Measurements from ENCODE around the gene NES.

The NES gene
- long read RNA-seq = 0 reads

GRCh38 chr1:156676820-156677615 lies at the start of gene NES:
NES (minus strand) TSS chr1:156677407; CDS start chr1:156677264, 143 bp downstream.
- DNase-seq (ENCODE audit: low read depth in 1 of 2, low spot score in 1 of 2) = no peak
- Histone ChIP-seq H3K27ac (replicated peaks) (no peak within 1 kb of the TSS), H3K27me3 (ENCODE audit: insufficient read depth, poor library complexity, severe bottlenecking) (peaks cover 83% of the 10 kb centered on the region), H3K4me3 (replicated peaks; ENCODE audit: insufficient read depth, low read length) (no peak within 1 kb of the TSS)
- TF ChIP-seq SPI1 (IDR thresholded peaks at IDR 0.05; ENCODE audit: borderline replicate concordance, low read depth) = no peak
- TF ChIP-seq CTCF (IDR thresholded peaks at IDR 0.05; ENCODE audit: insufficient read depth, low read length) = no peak
- no peak for TF ChIP-seq REST (IDR thresholded peaks at IDR 0.05; ENCODE audit: insufficient replicate concordance, low read depth)
- TF ChIP-seq POLR2AphosphoS5 (IDR thresholded peaks at IDR 0.05; ENCODE audit: low read depth) = no peak
- TF ChIP-seq GABPA (IDR thresholded peaks at IDR 0.05; ENCODE audit: low read depth) = no peak

- peak; percentile 63 to 83 for DNase-seq (ENCODE audit: low read depth in 1 of 2, low spot score in 1 of 2)
- Histone ChIP-seq H3K27ac (replicated peaks) (peak overlapping the region; percentile 73), H3K4me3 (replicated peaks; ENCODE audit: insufficient read depth, low read length) (peak overlapping the region; percentile 98), H3K27me3 (ENCODE audit: insufficient read depth, poor library complexity, severe bottlenecking) (no peaks in the 10 kb centered on the region)
- TF ChIP-seq POLR2AphosphoS5 (IDR thresholded peaks at IDR 0.05; ENCODE audit: low read depth) (peak; percentile 47; the same call in 1 of the 2 replicates), CTCF (IDR thresholded peaks at IDR 0.05; ENCODE audit: insufficient read depth, low read length) (peak; percentile 60), SPI1 (IDR thresholded peaks at IDR 0.05; ENCODE audit: borderline replicate concordance, low read depth) (no peak)
These were observed 49.5 kb upstream of the NES start for GRCh38 chr1:156726549-156727226.

- TF ChIP-seq POLR2AphosphoS5 (IDR thresholded peaks at IDR 0.05; ENCODE audit: low read depth) (0 out of 2 replicates have a peak, but pooled peaks have one; percentile 24), CTCF (IDR thresholded peaks at IDR 0.05; ENCODE audit: insufficient read depth, low read length) (peak; percentile 99), REST (IDR thresholded peaks at IDR 0.05; ENCODE audit: insufficient replicate concordance, low read depth) (no peak), GABPA (IDR thresholded peaks at IDR 0.05; ENCODE audit: low read depth) (no peak), SPI1 (IDR thresholded peaks at IDR 0.05; ENCODE audit: borderline replicate concordance, low read depth) (peak; percentile 100)
- DNase-seq (ENCODE audit: low read depth in 1 of 2, low spot score in 1 of 2) = peak; percentile 84 to 89
- peak overlapping the region; percentile 98 for H3K4me3 ChIP-seq (replicated peaks; ENCODE audit: insufficient read depth, low read length)
- peak overlapping the region; percentile 16; the same call in 1 of the 2 replicates for H3K27ac ChIP-seq (replicated peaks)
- H3K27me3 ChIP-seq (ENCODE audit: insufficient read depth, poor library complexity, severe bottlenecking) = no peaks in the 10 kb centered on the region
These were observed 48.6 kb upstream of the NES start for GRCh38 chr1:156725683-156726280.
